NB4 (cell line): Measurements from ENCODE around the gene ABCD1.

Experiments used
- MAX ChIP-seq: IDR thresholded peaks from 2 replicates; pipeline ENCODE4 v1.6.1; 2011; ENCODE audit warnings: low read depth, low read length
- POLR2A ChIP-seq: IDR thresholded peaks from 2 replicates; pipeline ENCODE4 v1.6.1; 2011; ENCODE audit warnings: mild to moderate bottlenecking; ENCODE audit not compliant: insufficient read length; ENCODE audit errors: extremely low read depth
- TF ChIP-seq, protein P1 (sequence below): IDR thresholded peaks from one replicate; pipeline ENCODE4 v1.5.1; 2012; ENCODE audit warnings: low read depth, low read length

DNA sequence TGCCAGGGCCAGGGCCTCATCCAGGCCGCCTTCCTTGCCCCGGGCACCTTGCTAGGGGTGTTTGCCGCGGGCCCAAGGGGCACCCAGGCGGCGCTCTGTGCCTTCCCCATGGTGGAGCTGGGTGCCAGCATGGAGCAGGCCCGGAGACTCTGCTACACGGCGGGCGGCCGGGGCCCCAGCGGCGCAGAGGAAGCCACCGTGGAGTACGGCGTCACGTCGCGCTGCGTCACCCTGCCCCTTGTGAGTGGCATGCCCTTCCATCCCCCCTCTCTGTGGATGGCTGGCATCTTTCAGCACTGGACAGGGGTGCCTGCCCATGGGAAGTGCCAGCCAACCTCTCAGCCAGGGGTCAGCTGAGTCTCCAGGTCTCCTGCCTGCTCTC lies 43.0 kb downstream of the ABCD1 start:
- TF ChIP-seq, protein P1, sequence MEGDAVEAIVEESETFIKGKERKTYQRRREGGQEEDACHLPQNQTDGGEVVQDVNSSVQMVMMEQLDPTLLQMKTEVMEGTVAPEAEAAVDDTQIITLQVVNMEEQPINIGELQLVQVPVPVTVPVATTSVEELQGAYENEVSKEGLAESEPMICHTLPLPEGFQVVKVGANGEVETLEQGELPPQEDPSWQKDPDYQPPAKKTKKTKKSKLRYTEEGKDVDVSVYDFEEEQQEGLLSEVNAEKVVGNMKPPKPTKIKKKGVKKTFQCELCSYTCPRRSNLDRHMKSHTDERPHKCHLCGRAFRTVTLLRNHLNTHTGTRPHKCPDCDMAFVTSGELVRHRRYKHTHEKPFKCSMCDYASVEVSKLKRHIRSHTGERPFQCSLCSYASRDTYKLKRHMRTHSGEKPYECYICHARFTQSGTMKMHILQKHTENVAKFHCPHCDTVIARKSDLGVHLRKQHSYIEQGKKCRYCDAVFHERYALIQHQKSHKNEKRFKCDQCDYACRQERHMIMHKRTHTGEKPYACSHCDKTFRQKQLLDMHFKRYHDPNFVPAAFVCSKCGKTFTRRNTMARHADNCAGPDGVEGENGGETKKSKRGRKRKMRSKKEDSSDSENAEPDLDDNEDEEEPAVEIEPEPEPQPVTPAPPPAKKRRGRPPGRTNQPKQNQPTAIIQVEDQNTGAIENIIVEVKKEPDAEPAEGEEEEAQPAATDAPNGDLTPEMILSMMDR = no peak
- TF ChIP-seq POLR2A (no peak), MAX (no peak)
